IMR-90 (cell line): ENCODE data around the gene CDRT15L2.
"Not testable (repeated sequence)": the region's sequence is repeated elsewhere in the genome, so short reads cannot be mapped to it uniquely, and the experiment has no call there.

Experiments used
- CTCF ChIP-seq: conservative IDR thresholded peaks from 2 replicates; pipeline ENCODE4 v1.5.1; 2012; ENCODE audit warnings: mild to moderate bottlenecking, low read depth, low read length, improper control_type of control experiment
- POLR2A ChIP-seq: IDR thresholded peaks from 2 replicates; pipeline ENCODE4 v1.6.1; 2012; ENCODE audit warnings: mild to moderate bottlenecking, low read depth, low read length

- TF ChIP-seq CTCF, POLR2A: not testable (repeated sequence)
Observed at GRCh38 chr17:20534711-20535550, 44.6 kb upstream of the CDRT15L2 start.
